GM21717 (cell line): ENCODE data around the gene RO60.
A peak's percentile ranks its signal among the peaks of the same experiment; 100 is the strongest.
"Not testable (repeated sequence)": the region's sequence is repeated elsewhere in the genome, so short reads cannot be mapped to it uniquely, and the experiment has no call there.

ENCODE experiments used
- ATAC-seq: cut with Tn5 transposase; IDR thresholded peaks from one replicate; pipeline ENCODE4 v1.9.1; 2021; ENCODE audit warnings: mild to moderate bottlenecking, moderate library complexity; ENCODE audit not compliant: unreplicated experiment

RO60 gene

GRCh38 chr1:193059282-193060114 is at the start of gene RO60, which contains the start of gene UCHL5:
Gene RO60 (plus strand): TSS chr1:193059612. CDS start chr1:193069055, 9,443 bp downstream.
Gene UCHL5 (minus strand): TSS chr1:193059360. CDS start chr1:193059260, 100 bp downstream.
- ATAC-seq = peak; percentile 97

- ATAC-seq = no peak
These were observed 48.0 kb upstream of the RO60 start for GRCh38 chr1:193011406-193011805.

- no peak for ATAC-seq
These were observed 46.4 kb upstream of the RO60 start for GRCh38 chr1:193013005-193013404.

GRCh38 chr1:193013707-193014106 is 45.7 kb upstream of the RO60 start:
- ATAC-seq = no peak

GRCh38 chr1:193014400-193014799 is 45.0 kb upstream of the RO60 start:
- ATAC-seq = no peak

- no peak for ATAC-seq
These were observed 42.6 kb upstream of the RO60 start for GRCh38 chr1:193016788-193017187.

- ATAC-seq = no peak
These were observed 39.9 kb upstream of the RO60 start for GRCh38 chr1:193019442-193020026.

GRCh38 chr1:193025218-193025617 is 34.2 kb upstream of the RO60 start:
- no peak for ATAC-seq

GRCh38 chr1:193030280-193030679 is 29.1 kb upstream of the RO60 start:
- ATAC-seq = no peak

- ATAC-seq = no peak
These were observed 28.0 kb upstream of the RO60 start for GRCh38 chr1:193031431-193031830.

GRCh38 chr1:193032643-193033427 is 26.6 kb upstream of the RO60 start:
- not testable (repeated sequence) for ATAC-seq

- no peak for ATAC-seq
These were observed 25.8 kb upstream of the RO60 start for GRCh38 chr1:193033610-193034009.

GRCh38 chr1:193036337-193037047 is 22.9 kb upstream of the RO60 start:
- no peak for ATAC-seq

GRCh38 chr1:193040011-193040410 is 19.4 kb upstream of the RO60 start:
- no peak for ATAC-seq

- ATAC-seq = no peak
These were observed 16.4 kb upstream of the RO60 start for GRCh38 chr1:193042766-193043691.

GRCh38 chr1:193048913-193049312 is 10.5 kb upstream of the RO60 start:
- not testable (repeated sequence) for ATAC-seq

GRCh38 chr1:193054169-193054675 is 5.2 kb upstream of the RO60 start:
- no peak for ATAC-seq

GRCh38 chr1:193058529-193059281 is 707 bp upstream of the RO60 start:
- ATAC-seq = peak; percentile 47

GRCh38 chr1:193060115-193060403 is 647 bp downstream of the RO60 start:
- ATAC-seq = no peak
